Measurements from ENCODE around the gene SMG7.

SMG7 gene

GRCh38 chr1:183568176-183569021 lies 96.1 kb downstream of the SMG7 start:
- no peak for DNase-seq

- DNase-seq, result no peak
Measured at GRCh38 chr1:183569141-183569540, 96.8 kb downstream of the SMG7 start.

GRCh38 chr1:183569801-183570200 lies 97.5 kb downstream of the SMG7 start:
- DNase-seq, result no peak

- DNase-seq, result no peak
Measured at GRCh38 chr1:183570451-183570850, 98.2 kb downstream of the SMG7 start.

- no peak for DNase-seq
Measured at GRCh38 chr1:183571678-183572268, 99.5 kb downstream of the SMG7 start.

GRCh38 chr1:183572721-183573120 lies 100.4 kb downstream of the SMG7 start:
- no peak for DNase-seq

- no peak for DNase-seq
Measured at GRCh38 chr1:183575606-183576005, 103.3 kb downstream of the SMG7 start.

- no peak for DNase-seq
Measured at GRCh38 chr1:183576537-183576936, 104.2 kb downstream of the SMG7 start.

GRCh38 chr1:183577897-183578465 lies 105.7 kb downstream of the SMG7 start:
- DNase-seq, result no peak

GRCh38 chr1:183578856-183579255 lies 106.6 kb downstream of the SMG7 start:
- no peak for DNase-seq

GRCh38 chr1:183580281-183580682 lies 108.0 kb downstream of the SMG7 start:
- no peak for DNase-seq

- DNase-seq, result no peak
Measured at GRCh38 chr1:183582021-183582713, 109.9 kb downstream of the SMG7 start.

GRCh38 chr1:183583466-183583865 lies 111.2 kb downstream of the SMG7 start:
- DNase-seq, result no peak

GRCh38 chr1:183584147-183584546 lies 111.8 kb downstream of the SMG7 start:
- no peak for DNase-seq

GRCh38 chr1:183585038-183585437 lies 112.7 kb downstream of the SMG7 start:
- no peak for DNase-seq

GRCh38 chr1:183586455-183586854 lies 114.2 kb downstream of the SMG7 start:
- no peak for DNase-seq

- DNase-seq, result no peak
Measured at GRCh38 chr1:183586926-183587325, 114.6 kb downstream of the SMG7 start.

- DNase-seq, result no peak
Measured at GRCh38 chr1:183588827-183589226, 116.5 kb downstream of the SMG7 start.

GRCh38 chr1:183589384-183589783 lies 117.1 kb downstream of the SMG7 start:
- DNase-seq, result no peak

GRCh38 chr1:183589874-183590243 lies 117.6 kb downstream of the SMG7 start:
- DNase-seq, result no peak

- DNase-seq, result no peak
Measured at GRCh38 chr1:183590244-183591191, 118.2 kb downstream of the SMG7 start, which contains the start of gene NCF2. Gene NCF2 (minus strand): TSS chr1:183590459. CDS start chr1:183590329, 130 bp downstream.

GRCh38 chr1:183592733-183593132 lies 120.4 kb downstream of the SMG7 start:
- DNase-seq, result no peak
